HL-60 (cell line): Measurements from ENCODE around the gene IRX4.

Source experiments
- CTCF ChIP-seq: IDR thresholded peaks from one replicate; pipeline ENCODE4 v1.5.1; 2011; ENCODE audit warnings: low read length, control low read depth, inconsistent platforms; ENCODE audit not compliant: insufficient read depth
- POLR2AphosphoS5 ChIP-seq: IDR thresholded peaks from 2 replicates; pipeline ENCODE4 v1.6.1; 2012; ENCODE audit warnings: low read depth
- REST ChIP-seq: IDR thresholded peaks from 2 replicates; pipeline ENCODE4 v1.6.1; 2012; ENCODE audit warnings: low read depth; ENCODE audit not compliant: insufficient replicate concordance
- SPI1 ChIP-seq: IDR thresholded peaks from 2 replicates; pipeline ENCODE4 v1.6.1; 2012; ENCODE audit warnings: low read depth, mild to moderate bottlenecking, borderline replicate concordance

- TF ChIP-seq CTCF = no peak
- TF ChIP-seq REST = no peak
- no peak for TF ChIP-seq SPI1
- TF ChIP-seq POLR2AphosphoS5 = no peak
Observed at GRCh38 chr5:1899201-1899600, 16.5 kb upstream of the IRX4 start.
